OCI-LY7 (cell line): ENCODE results near the gene NME3.

Experiments
- CTCF ChIP-seq: fragments of 200-600 bp; sonication (generic); conservative IDR thresholded peaks from 2 replicates; pipeline ENCODE4 v1.5.1; 2014; ENCODE audit warnings: mild to moderate bottlenecking, antibody characterized with exemption, low read length, moderate library complexity, mixed read lengths
- EZH2phosphoT487 ChIP-seq: fragments of 200-600 bp; sonication (generic); IDR thresholded peaks from 2 replicates; pipeline ENCODE4 v1.6.1; 2018; ENCODE audit warnings: low read depth, borderline replicate concordance, mild to moderate bottlenecking, mixed run types, antibody characterized with exemption, low read length, moderate library complexity, mixed read lengths

GRCh38 chr16:1775006-1775845 lies 3.9 kb upstream of the NME3 start:
- TF ChIP-seq CTCF (no peak), EZH2phosphoT487 (no peak)
